Endometrium (tissue), 2 donors: Measurements from ENCODE around the gene ACSM6.

Experiments
- FAIRE-seq: peaks from 2 replicates; lab custom pipeline; 2012; peaks lifted over from hg19 to GRCh38; lab: Jason Lieb, UNC
- donor health status: control.
- donor health status: control.

The ACSM6 gene

GRCh38 chr10:95246582-95247051 lies 52.6 kb downstream of the ACSM6 start:
- FAIRE-seq: no peak

- no peak for FAIRE-seq
These were observed 53.3 kb downstream of the ACSM6 start for GRCh38 chr10:95247200-95247880.

GRCh38 chr10:95247881-95248583 lies 54.0 kb downstream of the ACSM6 start:
- no peak for FAIRE-seq

GRCh38 chr10:95248989-95249388 lies 55.0 kb downstream of the ACSM6 start:
- FAIRE-seq: no peak

GRCh38 chr10:95249467-95249866 lies 55.4 kb downstream of the ACSM6 start:
- FAIRE-seq: no peak

GRCh38 chr10:95250856-95251255 lies 56.8 kb downstream of the ACSM6 start:
- FAIRE-seq: no peak

- no peak for FAIRE-seq
These were observed 59.0 kb downstream of the ACSM6 start for GRCh38 chr10:95253007-95253406.

- FAIRE-seq: no peak
These were observed 59.6 kb downstream of the ACSM6 start for GRCh38 chr10:95253686-95254085.

- FAIRE-seq: no peak
These were observed 60.6 kb downstream of the ACSM6 start for GRCh38 chr10:95254629-95255028.

GRCh38 chr10:95256268-95256667 lies 62.2 kb downstream of the ACSM6 start:
- no peak for FAIRE-seq

- FAIRE-seq: no peak
These were observed 63.8 kb downstream of the ACSM6 start for GRCh38 chr10:95257849-95258248.

GRCh38 chr10:95260397-95260881 lies 66.4 kb downstream of the ACSM6 start:
- FAIRE-seq: no peak

GRCh38 chr10:95260909-95261552 lies 67.0 kb downstream of the ACSM6 start:
- FAIRE-seq: no peak

GRCh38 chr10:95261926-95262325 lies 67.9 kb downstream of the ACSM6 start:
- FAIRE-seq: no peak

- no peak for FAIRE-seq
These were observed 68.9 kb downstream of the ACSM6 start for GRCh38 chr10:95262763-95263518.

- FAIRE-seq: no peak
These were observed 69.8 kb downstream of the ACSM6 start for GRCh38 chr10:95263864-95264226.

- no peak for FAIRE-seq
These were observed 70.4 kb downstream of the ACSM6 start for GRCh38 chr10:95264227-95265051.

GRCh38 chr10:95265572-95265971 lies 71.5 kb downstream of the ACSM6 start:
- FAIRE-seq: no peak

- no peak for FAIRE-seq
These were observed 72.6 kb downstream of the ACSM6 start for GRCh38 chr10:95266674-95267095.

GRCh38 chr10:95267251-95267650 lies 73.2 kb downstream of the ACSM6 start:
- FAIRE-seq: no peak

- FAIRE-seq: no peak
These were observed 74.4 kb downstream of the ACSM6 start for GRCh38 chr10:95268438-95268837.
